Measurements from ENCODE around the gene OR10H5. TPM values are rescaled to one million over a fixed set of nuclear protein-coding genes. Genes with fewer than 3 reads are reported as not detected.
"Not testable (repeated sequence)": the region's sequence is repeated elsewhere in the genome, so short reads cannot be mapped to it uniquely, and the experiment has no call there.

Gene OR10H5
- polyA plus RNA-seq, 1 experiment: not detected

GRCh38 chr19:15788594-15789270 lies 1.3 kb downstream of the OR10H5 start:
- no peak for DNase-seq (ENCODE audit: low read depth)
- ChIA-PET CTCF (no interaction called here), POLR2A (no interaction called here)
- no peak overlapping the region for H3K4me3 ChIP-seq (ENCODE audit: low read depth, low read length)
- no peaks in the 10 kb centered on the region for H3K27me3 ChIP-seq (ENCODE audit: control insufficient read depth, insufficient read depth, low read length)
- no peaks in the 10 kb centered on the region for H3K36me3 ChIP-seq (ENCODE audit: control insufficient read depth, insufficient read depth, low read length)
- TF ChIP-seq, protein P1, sequence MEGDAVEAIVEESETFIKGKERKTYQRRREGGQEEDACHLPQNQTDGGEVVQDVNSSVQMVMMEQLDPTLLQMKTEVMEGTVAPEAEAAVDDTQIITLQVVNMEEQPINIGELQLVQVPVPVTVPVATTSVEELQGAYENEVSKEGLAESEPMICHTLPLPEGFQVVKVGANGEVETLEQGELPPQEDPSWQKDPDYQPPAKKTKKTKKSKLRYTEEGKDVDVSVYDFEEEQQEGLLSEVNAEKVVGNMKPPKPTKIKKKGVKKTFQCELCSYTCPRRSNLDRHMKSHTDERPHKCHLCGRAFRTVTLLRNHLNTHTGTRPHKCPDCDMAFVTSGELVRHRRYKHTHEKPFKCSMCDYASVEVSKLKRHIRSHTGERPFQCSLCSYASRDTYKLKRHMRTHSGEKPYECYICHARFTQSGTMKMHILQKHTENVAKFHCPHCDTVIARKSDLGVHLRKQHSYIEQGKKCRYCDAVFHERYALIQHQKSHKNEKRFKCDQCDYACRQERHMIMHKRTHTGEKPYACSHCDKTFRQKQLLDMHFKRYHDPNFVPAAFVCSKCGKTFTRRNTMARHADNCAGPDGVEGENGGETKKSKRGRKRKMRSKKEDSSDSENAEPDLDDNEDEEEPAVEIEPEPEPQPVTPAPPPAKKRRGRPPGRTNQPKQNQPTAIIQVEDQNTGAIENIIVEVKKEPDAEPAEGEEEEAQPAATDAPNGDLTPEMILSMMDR (IDR thresholded peaks at IDR 0.05; ENCODE audit: insufficient read depth, low read depth, low read length): no peak

- Histone ChIP-seq H3K4me3 (ENCODE audit: low read depth, low read length) (no peak overlapping the region), H3K27me3 (ENCODE audit: control insufficient read depth, insufficient read depth, low read length) (no peaks in the 10 kb centered on the region), H3K36me3 (ENCODE audit: control insufficient read depth, insufficient read depth, low read length) (no peaks in the 10 kb centered on the region)
- POLR2A ChIA-PET: no interaction called here
- DNase-seq (ENCODE audit: low read depth): no peak
- CTCF ChIA-PET: no interaction called here
- TF ChIP-seq, protein P1 (IDR thresholded peaks at IDR 0.05; ENCODE audit: insufficient read depth, low read depth, low read length): no peak
Observed at GRCh38 chr19:15790096-15790495, 2.6 kb downstream of the OR10H5 start.

DNA sequence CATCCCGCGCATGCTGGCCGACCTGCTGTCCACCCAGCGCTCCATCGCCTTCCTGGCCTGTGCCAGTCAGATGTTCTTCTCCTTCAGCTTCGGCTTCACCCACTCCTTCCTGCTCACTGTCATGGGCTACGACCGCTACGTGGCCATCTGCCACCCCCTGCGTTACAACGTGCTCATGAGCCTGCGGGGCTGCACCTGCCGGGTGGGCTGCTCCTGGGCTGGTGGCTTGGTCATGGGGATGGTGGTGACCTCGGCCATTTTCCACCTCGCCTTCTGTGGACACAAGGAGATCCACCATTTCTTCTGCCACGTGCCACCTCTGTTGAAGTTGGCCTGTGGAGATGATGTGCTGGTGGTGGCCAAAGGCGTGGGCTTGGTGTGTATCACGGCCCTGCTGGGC lies 6.8 kb downstream of the OR10H5 start:
- CTCF ChIA-PET; POLR2A ChIA-PET; DNase-seq (ENCODE audit: low read depth); H3K4me3 ChIP-seq (ENCODE audit: low read depth, low read length); H3K27me3 ChIP-seq (ENCODE audit: control insufficient read depth, insufficient read depth, low read length); H3K36me3 ChIP-seq (ENCODE audit: control insufficient read depth, insufficient read depth, low read length): not testable (repeated sequence)

DNA sequence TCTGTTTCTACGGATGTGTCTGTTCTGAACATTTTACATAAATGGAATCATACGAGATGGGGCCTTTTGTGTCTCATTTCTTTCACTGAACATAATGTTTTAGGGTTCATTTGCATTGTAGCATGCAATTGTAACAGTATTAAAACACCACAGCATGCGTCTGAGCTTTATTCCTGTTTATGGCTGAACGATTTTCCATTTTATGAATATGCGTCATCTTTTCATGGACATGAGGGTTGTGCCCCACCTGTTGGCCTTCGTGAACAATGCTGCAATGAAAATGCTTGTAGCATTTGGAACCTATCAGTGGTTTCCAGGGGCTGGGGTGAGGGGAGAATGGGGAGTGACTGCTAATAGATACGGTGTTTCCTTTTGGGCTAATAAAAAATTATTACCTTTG lies 22.9 kb downstream of the OR10H5 start:
- TF ChIP-seq, protein P1 (IDR thresholded peaks at IDR 0.05; ENCODE audit: insufficient read depth, low read depth, low read length): no peak
- ChIA-PET CTCF (no interaction called here), POLR2A (no interaction called here)
- no peaks in the 10 kb centered on the region for H3K36me3 ChIP-seq (ENCODE audit: control insufficient read depth, insufficient read depth, low read length)
- no peak overlapping the region for H3K4me3 ChIP-seq (ENCODE audit: low read depth, low read length)
- no peak for DNase-seq (ENCODE audit: low read depth)
- H3K27me3 ChIP-seq (ENCODE audit: control insufficient read depth, insufficient read depth, low read length): no peaks in the 10 kb centered on the region

DNA sequence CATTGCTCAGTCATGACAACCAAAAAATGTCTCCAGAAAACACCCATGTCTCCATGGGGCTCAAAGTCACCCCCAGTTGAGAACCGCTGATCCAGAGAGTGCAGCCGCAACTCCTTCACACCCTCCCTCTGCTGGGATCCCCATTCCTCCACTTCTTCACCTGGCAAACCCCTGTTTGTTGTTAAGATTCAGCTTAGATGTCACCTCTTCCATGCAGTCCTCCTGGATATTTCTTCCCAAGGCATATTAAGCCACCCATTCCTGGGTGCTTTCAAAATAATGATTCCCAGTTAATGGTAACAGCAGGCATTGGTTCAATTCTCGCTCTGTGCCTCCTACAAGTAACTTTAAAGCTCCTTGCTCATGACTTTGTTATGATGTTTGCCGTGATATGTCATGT lies 24.0 kb downstream of the OR10H5 start:
- Histone ChIP-seq H3K27me3 (ENCODE audit: control insufficient read depth, insufficient read depth, low read length) (no peaks in the 10 kb centered on the region), H3K4me3 (ENCODE audit: low read depth, low read length) (no peak overlapping the region), H3K36me3 (ENCODE audit: control insufficient read depth, insufficient read depth, low read length) (no peaks in the 10 kb centered on the region)
- ChIA-PET POLR2A (no interaction called here), CTCF (no interaction called here)
- no peak for DNase-seq (ENCODE audit: low read depth)
- TF ChIP-seq, protein P1 (IDR thresholded peaks at IDR 0.05; ENCODE audit: insufficient read depth, low read depth, low read length): no peak

- H3K4me3 ChIP-seq (ENCODE audit: low read depth, low read length): no peak overlapping the region
- no peaks in the 10 kb centered on the region for H3K36me3 ChIP-seq (ENCODE audit: control insufficient read depth, insufficient read depth, low read length)
- no peaks in the 10 kb centered on the region for H3K27me3 ChIP-seq (ENCODE audit: control insufficient read depth, insufficient read depth, low read length)
- ChIA-PET POLR2A (no interaction called here), CTCF (no interaction called here)
- TF ChIP-seq, protein P1 (IDR thresholded peaks at IDR 0.05; ENCODE audit: insufficient read depth, low read depth, low read length): no peak
- no peak for DNase-seq (ENCODE audit: low read depth)
Observed at GRCh38 chr19:15812060-15812722, 24.7 kb downstream of the OR10H5 start.

All from BJ (cell line).